Naive thymus-derived CD8-positive, alpha-beta T cell (primary cell): ENCODE measurements around the gene ARHGAP8. TPM values are rescaled to one million over a fixed set of nuclear protein-coding genes. Genes with fewer than 3 reads are reported as not detected.

Experiments
- ATAC-seq, 2 donors: fragments of 150-1000 bp; cut with Tn5 transposase in 1 of 2; sonication (Bioruptor Pico), chemical (Tn5 transposase) in 1 of 2; 1 replicate in 1 of 2; 2 replicates in 1 of 2; pipeline ENCODE4 v1.10.0; 2021; ENCODE audit warnings: mild to moderate bottlenecking in 2 of 2, moderate library complexity in 2 of 2
- POLR2A ChIA-PET: fragments of 350-600 bp; sonication (Branson Sonifier 250); formaldehyde crosslinking; loops from one replicate; lab custom pipeline; 2021; ENCODE audit warnings: antibody characterized with exemption; lab: Charles Lee
- DNase-seq, 10 donors: peaks; one replicate each; pipeline versions ENCODE4 v3.0.0 to v3.0.0-alpha.2; 2020 to 2022
- H3K27ac Mint-ChIP-seq, 10 donors: one replicate each; pipeline ENCODE4 v1.8.0; 2020 to 2022; ENCODE audit warnings: mild to moderate bottlenecking in 10 of 10, mixed read lengths in 10 of 10, moderate library complexity in 4 of 10, inconsistent platforms in 1 of 10
- H3K27me3 Mint-ChIP-seq, 5 donors: one replicate each; pipeline ENCODE4 v1.8.0; 2021 to 2022; ENCODE audit warnings: mixed read lengths in 5 of 5
- H3K36me3 Mint-ChIP-seq, 3 donors: one replicate each; pipeline ENCODE4 v1.8.0; 2020 to 2022; ENCODE audit warnings: mixed read lengths in 3 of 3, mild to moderate bottlenecking in 2 of 3, inconsistent platforms in 1 of 3
- H3K4me1 Mint-ChIP-seq, 4 donors: one replicate each; pipeline ENCODE4 v1.8.0; 2021 to 2022; ENCODE audit warnings: mixed read lengths in 4 of 4
- H3K4me3 Mint-ChIP-seq, 10 donors: one replicate each; pipeline ENCODE4 v1.8.0; 2020 to 2022; ENCODE audit warnings: mild to moderate bottlenecking in 10 of 10, mixed read lengths in 10 of 10, moderate library complexity in 6 of 10, inconsistent platforms in 1 of 10
- H3K9me3 Mint-ChIP-seq, 9 donors: one replicate each; pipeline ENCODE4 v1.8.0; 2020 to 2022; ENCODE audit warnings: mixed read lengths in 9 of 9, mild to moderate bottlenecking in 3 of 9, inconsistent platforms in 1 of 9, moderate library complexity in 1 of 9
- polyA plus RNA-seq, 3 donors: library from polyadenylated mRNA; unstranded; fragments of 300-500 nt; fragmentation: Illumina TruSeq; gene quantifications; one replicate each; pipeline ENCODE4 v1.2.3, GENCODE V29; 2021
- total RNA-seq, 8 experiments: library from RNA in 2 of 8; stranded (reverse) in 2 of 8; gene quantifications; one replicate each; pipeline ENCODE4 v1.2.3 and lab custom pipeline; 2021 to 2026

The ARHGAP8 gene
- total and polyA plus RNA-seq, 5 experiments from 2014 or later = 0.19 to 4.8 (median 2.5) TPM; not detected in 2

DNA sequence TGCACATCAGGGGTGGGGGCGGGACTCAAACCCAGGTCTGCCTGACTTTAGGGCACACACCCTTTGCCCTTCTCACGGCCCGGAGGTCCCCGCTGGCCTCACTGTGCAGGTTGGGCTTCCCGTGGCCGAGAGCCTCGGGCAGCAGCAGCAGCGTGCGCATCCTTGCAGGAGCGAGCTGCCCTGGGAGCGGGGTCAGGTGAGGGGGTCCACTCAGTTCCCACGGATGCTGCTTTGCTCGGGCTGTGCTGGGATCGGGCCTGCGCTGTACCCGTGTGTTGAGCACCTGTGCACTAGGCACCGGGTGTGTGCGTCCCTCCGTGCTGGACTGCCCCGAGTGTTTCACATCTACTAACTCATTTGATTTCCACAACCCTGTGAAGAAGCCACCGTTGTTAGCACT is 25.2 kb upstream of the ARHGAP8 start:
- Mint-ChIP-seq H3K27ac (peak overlapping the region in 1 of 10 donors; percentile 36), H3K9me3 (no peaks in the 10 kb centered on the region), H3K36me3 (peaks cover 0 to 41% (median 3%) of the 10 kb centered on the region in 3 donors), H3K27me3 (no peaks in the 10 kb centered on the region), H3K4me3 (no peak overlapping the region), H3K4me1 (peaks cover 3 to 23% (median 14%) of the 10 kb centered on the region in 4 donors)
- no peak for DNase-seq
- POLR2A ChIA-PET = no interaction called here
- ATAC-seq = no peak

DNA sequence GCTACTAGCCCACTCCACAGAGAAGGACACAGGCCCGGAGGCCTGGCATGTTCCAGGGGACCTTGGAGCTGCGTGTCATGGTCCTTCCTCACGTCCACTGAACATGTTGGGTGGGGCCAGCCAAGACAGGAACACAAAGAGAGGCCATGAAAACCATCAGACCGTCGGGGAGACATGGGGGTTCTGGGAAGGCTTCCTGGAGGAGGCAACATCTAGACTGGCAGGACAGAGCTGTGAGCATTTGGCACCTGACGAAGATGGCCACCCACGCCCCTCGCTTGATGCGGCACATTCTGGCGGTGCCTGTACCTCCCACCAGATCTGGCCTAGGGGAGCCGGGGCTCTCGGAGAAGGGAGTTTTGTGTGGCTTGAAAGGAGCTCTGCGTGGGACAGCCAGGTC is 24.7 kb upstream of the ARHGAP8 start:
- Mint-ChIP-seq H3K27me3 (no peaks in the 10 kb centered on the region), H3K36me3 (peaks cover 0 to 38% (median 3%) of the 10 kb centered on the region in 3 donors), H3K4me1 (peaks cover 5 to 23% (median 14%) of the 10 kb centered on the region in 4 donors), H3K4me3 (no peak overlapping the region), H3K27ac (peak overlapping the region in 4 of 10 donors; percentile 40 to 71 (median 62)), H3K9me3 (no peaks in the 10 kb centered on the region)
- POLR2A ChIA-PET = no interaction called here
- ATAC-seq = no peak
- DNase-seq = no peak

DNA sequence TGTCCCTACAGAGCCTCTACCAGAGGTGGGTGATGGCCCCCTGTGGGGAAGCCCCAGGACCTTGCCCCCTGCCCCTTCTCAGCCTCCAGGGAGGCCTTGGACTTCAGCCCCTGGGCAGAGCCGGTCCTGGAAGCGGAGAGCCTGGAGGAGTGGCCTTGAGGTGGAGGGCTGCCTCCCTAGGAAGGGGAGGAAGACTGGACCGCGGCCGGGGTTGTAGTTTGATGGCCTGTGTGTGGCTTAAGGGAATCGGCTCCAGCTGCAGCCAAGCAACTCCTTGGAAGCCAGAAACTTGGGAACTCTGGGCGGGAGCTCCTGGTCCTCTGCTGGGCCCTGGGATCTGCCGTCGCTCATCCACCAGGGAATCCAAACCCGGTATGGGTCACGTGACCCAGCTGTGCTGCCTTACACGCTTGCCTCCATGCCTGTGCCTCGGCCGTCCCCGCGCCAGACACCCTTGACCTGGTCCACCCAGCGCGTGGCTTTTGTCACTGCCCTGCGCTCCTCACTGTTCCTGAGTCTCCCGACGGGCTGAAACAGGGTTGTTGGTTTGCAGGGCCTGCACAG is 23.5 kb upstream of the ARHGAP8 start:
- DNase-seq (no peak), ATAC-seq (no peak)
- H3K9me3 Mint-ChIP-seq = no peaks in the 10 kb centered on the region
- H3K27me3 Mint-ChIP-seq = no peaks in the 10 kb centered on the region
- POLR2A ChIA-PET = interaction anchor here (1.0 to 2.5 kb wide), 3 partner anchors 10 to 20 kb away, joined by 3 to 10 read pairs (median 4); no protein-coding TSS in a partner anchor
- peak overlapping the region in 4 of 10 donors; percentile 8 to 67 (median 40) for H3K4me3 Mint-ChIP-seq
- H3K4me1 Mint-ChIP-seq = peaks cover 5 to 23% (median 14%) of the 10 kb centered on the region in 4 donors
- peaks cover 0 to 34% (median 3%) of the 10 kb centered on the region in 3 donors for H3K36me3 Mint-ChIP-seq
- H3K27ac Mint-ChIP-seq = peak overlapping the region in 4 of 10 donors; percentile 36 to 75 (median 63)

DNA sequence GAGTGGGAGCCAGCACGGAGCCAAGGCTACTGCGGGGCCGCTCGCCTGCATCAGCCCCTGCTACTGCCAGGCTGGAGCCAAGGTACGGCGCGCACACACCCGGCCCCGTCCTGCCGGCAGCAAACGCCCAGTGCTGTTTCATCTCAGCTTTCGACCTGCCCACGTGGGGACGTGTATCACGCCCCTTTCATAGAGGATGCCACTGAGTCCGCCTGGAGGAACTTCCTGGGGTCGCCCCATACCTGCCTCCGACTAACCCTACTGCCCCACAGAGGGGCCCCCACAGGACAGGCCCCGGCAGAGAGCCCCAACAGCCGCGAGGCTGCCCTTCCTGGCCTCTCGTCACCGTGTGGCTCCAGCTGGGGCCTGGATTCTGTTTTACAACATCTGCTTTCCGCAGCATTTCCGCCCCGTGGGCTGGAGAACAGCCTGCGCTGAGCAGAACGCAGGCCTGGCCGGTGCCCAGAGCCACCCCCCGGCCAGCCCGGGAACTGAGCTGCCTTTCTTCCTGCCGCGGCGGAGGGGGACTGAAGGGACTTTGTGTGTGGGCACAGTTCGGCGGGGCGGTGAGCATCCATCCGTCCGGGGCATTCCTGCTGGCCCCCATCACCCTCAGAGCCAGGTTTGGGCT is 22.9 kb upstream of the ARHGAP8 start:
- peak overlapping the region in 6 of 10 donors; percentile 31 to 80 (median 62) for H3K27ac Mint-ChIP-seq
- H3K4me3 Mint-ChIP-seq = peak overlapping the region in 5 of 10 donors; percentile 8 to 67 (median 63)

DNA sequence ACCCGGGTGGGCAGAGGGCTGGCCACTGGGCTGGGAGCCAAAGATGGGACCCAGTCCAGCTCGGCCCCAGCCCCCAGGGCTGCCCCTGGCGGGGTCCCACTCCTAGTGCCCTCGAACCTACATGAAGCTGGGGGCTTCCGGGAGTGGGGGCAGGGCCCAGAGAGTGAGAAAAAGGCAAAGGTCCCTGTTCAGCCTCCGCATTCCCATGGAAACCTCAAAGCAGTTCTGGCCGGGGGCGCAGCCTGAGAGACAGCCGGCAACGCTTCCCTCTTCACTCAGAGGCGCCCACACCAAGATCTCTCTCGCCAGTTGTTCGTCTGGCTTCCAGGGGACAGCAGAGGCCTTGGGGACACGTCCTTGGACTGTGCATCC is 22.4 kb upstream of the ARHGAP8 start:
- peaks cover 5 to 23% (median 12%) of the 10 kb centered on the region in 4 donors for H3K4me1 Mint-ChIP-seq
- H3K9me3 Mint-ChIP-seq = no peaks in the 10 kb centered on the region
- peak overlapping the region in 6 of 10 donors; percentile 7 to 74 (median 62) for H3K27ac Mint-ChIP-seq
- no peaks in the 10 kb centered on the region for H3K27me3 Mint-ChIP-seq
- H3K4me3 Mint-ChIP-seq = peak overlapping the region in 2 of 10 donors; percentile 29 to 67
- DNase-seq (no peak), ATAC-seq (no peak)
- POLR2A ChIA-PET = interaction anchor here (0.8 to 2.5 kb wide), 3 partner anchors 17 to 25 kb away, joined by 3 to 10 read pairs (median 3); no protein-coding TSS in a partner anchor
- peaks cover 0 to 27% (median 0%) of the 10 kb centered on the region in 3 donors for H3K36me3 Mint-ChIP-seq

More for the DNA sequence above, 22.9 kb upstream of the ARHGAP8 start:
- no peaks in the 10 kb centered on the region for H3K9me3 Mint-ChIP-seq
- H3K4me1 Mint-ChIP-seq = peaks cover 5 to 23% (median 12%) of the 10 kb centered on the region in 4 donors
- H3K36me3 Mint-ChIP-seq = peaks cover 0 to 28% (median 1%) of the 10 kb centered on the region in 3 donors
- no peaks in the 10 kb centered on the region for H3K27me3 Mint-ChIP-seq
- DNase-seq = peak in 5 of 10 donors; percentile 19 to 35 (median 30)
- ATAC-seq = peak; percentile 75 to 81
- POLR2A ChIA-PET = interaction anchor here (0.8 to 2.5 kb wide), 4 partner anchors 11 to 24 kb away, joined by 3 to 10 read pairs (median 4); no protein-coding TSS in a partner anchor

DNA sequence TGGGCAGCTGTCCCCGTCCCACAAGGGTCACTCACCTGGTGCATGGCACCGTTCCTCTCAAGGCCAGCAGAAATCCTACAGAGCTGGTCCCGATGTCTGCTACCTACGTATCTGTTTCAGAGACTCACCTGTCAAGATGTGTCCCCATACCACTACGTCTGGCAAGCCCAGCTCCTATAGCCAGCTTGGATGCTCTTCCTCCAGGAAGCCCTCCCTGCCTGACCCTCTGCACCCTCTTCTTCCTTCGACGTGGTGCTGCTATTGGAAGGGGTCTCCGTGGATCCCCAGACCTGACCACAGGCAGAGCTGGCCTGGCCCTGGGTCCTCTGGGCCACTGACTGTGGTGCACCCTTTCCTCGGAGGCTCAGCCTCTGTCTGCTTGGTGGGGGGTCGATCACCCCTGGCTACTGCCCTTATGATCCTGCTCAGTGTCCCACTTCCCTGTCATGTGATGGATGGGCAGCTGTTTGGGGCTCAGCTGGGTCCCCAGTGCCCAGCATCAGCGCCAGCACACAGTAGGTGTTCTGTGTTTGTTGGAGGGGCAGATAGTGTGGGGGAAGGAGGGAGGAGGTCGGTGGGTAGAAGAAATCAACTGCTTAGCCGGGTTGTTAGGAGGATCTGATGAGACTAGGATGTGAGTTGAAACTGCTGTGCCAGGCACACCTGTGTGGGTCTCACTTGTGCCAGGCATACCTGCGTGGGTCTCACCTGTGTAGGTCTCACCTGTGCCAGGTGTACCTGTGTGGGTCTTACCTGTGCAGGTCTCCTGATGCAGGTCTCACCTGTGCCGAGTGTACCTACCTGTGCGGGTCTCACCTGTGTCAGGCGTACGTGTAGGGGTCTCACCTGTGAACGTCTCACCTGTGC is 21.7 kb upstream of the ARHGAP8 start:
- peaks cover 0 to 20% (median 0%) of the 10 kb centered on the region in 3 donors for H3K36me3 Mint-ChIP-seq
- no peak for ATAC-seq
- peak overlapping the region; percentile 11 to 82 (median 66) for H3K27ac Mint-ChIP-seq
- peak overlapping the region in 2 of 10 donors; percentile 6 to 29 for H3K4me3 Mint-ChIP-seq
- no peak for DNase-seq
- POLR2A ChIA-PET = interaction anchor here (1.5 to 2.5 kb wide), 2 partner anchors 21 kb away, joined by 4 to 10 read pairs; no protein-coding TSS in a partner anchor
- H3K4me1 Mint-ChIP-seq = peaks cover 4 to 25% (median 13%) of the 10 kb centered on the region in 4 donors
- H3K27me3 Mint-ChIP-seq = no peaks in the 10 kb centered on the region
- H3K9me3 Mint-ChIP-seq = no peaks in the 10 kb centered on the region

DNA sequence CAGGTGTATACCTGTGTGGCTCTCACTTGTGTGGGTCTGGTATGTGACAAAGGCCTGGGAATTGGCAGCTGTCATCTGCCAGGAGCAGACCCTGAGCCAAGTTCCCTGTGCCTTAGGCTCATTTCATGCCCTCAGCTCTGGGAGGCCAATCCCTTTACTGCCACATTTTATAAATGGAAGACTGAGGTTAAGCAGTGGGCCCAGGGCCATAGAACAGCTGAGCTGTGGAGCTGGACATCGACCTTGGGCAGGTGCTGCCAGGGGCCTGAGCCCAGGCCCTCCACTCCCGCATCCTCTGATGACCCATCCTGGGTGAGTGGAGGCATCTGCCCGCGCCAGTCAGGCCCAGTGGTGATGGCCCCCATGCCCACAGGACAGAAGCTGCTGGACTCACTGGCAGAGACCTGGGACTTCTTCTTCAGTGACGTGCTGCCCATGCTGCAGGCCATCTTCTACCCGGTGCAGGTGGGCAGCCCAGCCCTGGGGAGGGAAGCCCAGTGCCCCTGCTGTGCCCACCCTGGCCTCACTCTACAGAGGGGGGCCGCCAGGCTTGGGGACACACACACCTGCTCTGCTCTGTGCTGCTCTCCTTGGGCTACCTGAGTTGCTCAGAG is 20.9 kb upstream of the ARHGAP8 start:
- no peak for DNase-seq
- peaks cover 0 to 12% (median 0%) of the 10 kb centered on the region in 3 donors for H3K36me3 Mint-ChIP-seq
- POLR2A ChIA-PET = interaction anchor here (0.6 to 1.5 kb wide), 3 partner anchors 22 to 1904 kb away, joined by 3 to 4 read pairs (median 4); no protein-coding TSS in a partner anchor

DNA sequence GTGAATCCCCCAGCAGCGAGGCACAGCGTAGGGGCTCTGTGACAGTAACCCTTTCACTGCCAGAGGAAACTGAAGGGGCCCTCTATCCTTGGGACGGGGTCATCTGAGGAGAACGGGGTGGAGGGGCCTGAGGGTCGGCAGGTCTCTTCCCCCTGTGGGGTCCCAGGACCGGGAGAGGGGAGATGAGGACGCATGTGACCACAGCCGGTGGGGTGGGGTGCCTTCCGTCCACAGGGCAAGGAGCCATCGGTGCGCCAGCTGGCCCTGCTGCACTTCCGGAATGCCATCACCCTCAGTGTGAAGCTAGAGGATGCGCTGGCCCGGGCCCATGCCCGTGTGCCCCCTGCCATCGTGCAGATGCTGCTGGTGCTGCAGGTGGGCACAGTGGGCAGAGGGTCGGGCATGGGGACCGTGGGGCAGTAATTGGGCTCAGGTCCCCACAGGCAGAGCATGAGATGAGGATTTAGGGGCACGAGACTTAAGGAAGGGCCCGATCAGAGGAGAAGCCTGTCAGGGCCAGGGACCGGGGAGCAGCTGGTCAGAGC is 20.3 kb upstream of the ARHGAP8 start:
- Mint-ChIP-seq H3K4me3 (no peak overlapping the region), H3K9me3 (no peaks in the 10 kb centered on the region), H3K36me3 (peaks cover 0 to 10% (median 0%) of the 10 kb centered on the region in 3 donors), H3K27me3 (no peaks in the 10 kb centered on the region), H3K27ac (peak overlapping the region in 4 of 10 donors; percentile 40 to 70 (median 59)), H3K4me1 (peaks cover 8 to 31% (median 16%) of the 10 kb centered on the region in 4 donors)
- POLR2A ChIA-PET = interaction anchor here (0.6 to 1.5 kb wide), 3 partner anchors 23 to 1905 kb away, joined by 3 to 4 read pairs (median 4); no protein-coding TSS in a partner anchor
- DNase-seq = no peak
- ATAC-seq = no peak

More for the DNA sequence above, 20.9 kb upstream of the ARHGAP8 start:
- Mint-ChIP-seq H3K4me1 (peaks cover 8 to 31% (median 16%) of the 10 kb centered on the region in 4 donors), H3K27ac (peak overlapping the region in 5 of 10 donors; percentile 24 to 72 (median 40)), H3K9me3 (no peaks in the 10 kb centered on the region), H3K4me3 (no peak overlapping the region), H3K27me3 (no peaks in the 10 kb centered on the region)
- no peak for ATAC-seq

DNA sequence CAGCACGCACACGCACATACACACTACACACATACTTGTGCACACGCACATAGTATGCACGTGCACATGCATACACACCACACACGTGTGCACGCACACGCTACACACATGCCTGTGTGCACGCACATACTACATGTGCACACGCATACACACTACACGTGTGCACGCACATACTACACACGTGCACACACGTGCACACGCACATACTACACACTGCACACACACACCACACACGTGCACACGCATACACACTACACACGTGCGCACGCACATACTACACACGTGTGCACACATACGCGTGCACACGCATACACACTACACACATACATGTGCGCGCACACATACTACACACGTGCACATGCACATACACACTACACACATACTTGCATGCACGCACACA is 19.7 kb upstream of the ARHGAP8 start:
- no peak overlapping the region for H3K4me3 Mint-ChIP-seq
- H3K4me1 Mint-ChIP-seq = peaks cover 8 to 27% (median 15%) of the 10 kb centered on the region in 4 donors
- POLR2A ChIA-PET = interaction anchor here (1.5 kb wide), 1 partner anchor 23 kb away, joined by 4 read pairs; no protein-coding TSS in a partner anchor
- peak overlapping the region in 4 of 10 donors; percentile 4 to 75 (median 59) for H3K27ac Mint-ChIP-seq
- H3K9me3 Mint-ChIP-seq = no peaks in the 10 kb centered on the region
- peaks cover 0 to 5% (median 0%) of the 10 kb centered on the region in 3 donors for H3K36me3 Mint-ChIP-seq
- ATAC-seq (no peak), DNase-seq (no peak)
- H3K27me3 Mint-ChIP-seq = no peaks in the 10 kb centered on the region

DNA sequence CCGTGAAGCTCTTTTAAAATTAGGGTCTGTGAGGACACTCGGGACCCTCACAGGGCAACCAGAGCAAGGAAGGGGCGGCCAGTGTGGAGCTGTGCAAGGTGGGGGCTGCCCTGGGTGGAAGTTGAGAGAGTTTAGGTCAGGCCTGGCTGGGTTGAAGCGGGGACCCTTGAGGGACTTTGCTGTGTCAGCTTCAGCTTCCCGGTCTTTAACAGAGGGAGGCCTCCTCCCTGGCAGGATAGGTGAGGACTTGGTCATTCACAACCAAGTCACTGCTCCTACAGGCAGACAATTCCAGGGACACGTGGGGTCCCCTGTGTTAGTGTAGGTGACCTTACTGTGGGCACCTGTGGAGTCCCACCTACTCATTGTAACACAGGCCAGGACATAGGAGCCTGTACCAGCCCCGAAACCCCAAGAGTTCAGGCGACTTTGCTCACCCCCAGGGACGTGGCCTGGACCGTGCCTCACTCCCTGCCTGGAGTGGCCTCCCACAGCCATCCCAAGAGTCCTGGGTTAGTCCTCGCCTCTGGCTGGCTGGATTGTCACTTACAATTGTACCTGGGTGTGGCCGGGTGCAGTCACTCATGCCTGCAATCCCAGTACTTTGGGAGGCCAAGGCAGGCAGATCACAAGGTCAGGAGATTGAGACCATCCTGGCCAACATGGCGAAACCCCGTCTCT is 18.8 kb upstream of the ARHGAP8 start:
- Mint-ChIP-seq H3K9me3 (no peaks in the 10 kb centered on the region), H3K27ac (peak overlapping the region in 2 of 10 donors; percentile 9 to 34), H3K4me1 (peaks cover 8 to 25% (median 15%) of the 10 kb centered on the region in 4 donors), H3K4me3 (no peak overlapping the region), H3K27me3 (no peaks in the 10 kb centered on the region), H3K36me3 (peaks cover 0 to 3% (median 0%) of the 10 kb centered on the region in 3 donors)
- POLR2A ChIA-PET = interaction anchor here (0.7 to 1.5 kb wide), 2 partner anchors 35 to 37 kb away, joined by 3 read pairs; no protein-coding TSS in a partner anchor
- no peak for DNase-seq
- ATAC-seq = no peak

DNA sequence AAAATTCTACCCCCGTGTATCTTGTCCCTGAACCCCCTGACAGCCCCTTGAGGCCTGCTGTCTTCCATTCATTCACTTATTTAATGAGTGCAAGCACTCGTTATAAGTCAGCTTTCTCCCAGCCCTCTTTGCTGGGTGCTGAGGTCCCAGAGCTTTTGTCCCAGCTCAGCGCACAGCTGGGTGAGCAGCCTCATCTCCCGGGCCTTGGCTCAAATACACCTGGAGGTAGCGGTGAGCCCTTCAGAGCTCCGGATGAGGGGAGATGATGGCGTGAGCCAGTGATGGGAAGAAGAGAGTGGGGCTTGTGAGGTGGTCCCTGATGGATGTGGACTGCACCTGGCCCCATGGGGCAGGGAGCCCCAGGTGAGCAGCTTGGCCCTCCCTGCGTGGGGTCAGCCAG is 18.1 kb upstream of the ARHGAP8 start:
- no peak for ATAC-seq

More for the DNA sequence above, 18.1 kb upstream of the ARHGAP8 start:
- peaks cover 0 to 3% (median 0%) of the 10 kb centered on the region in 3 donors for H3K36me3 Mint-ChIP-seq
- POLR2A ChIA-PET = interaction anchor here (0.7 to 1.5 kb wide), 2 partner anchors 36 to 38 kb away, joined by 3 read pairs; no protein-coding TSS in a partner anchor
- H3K4me1 Mint-ChIP-seq = peaks cover 6 to 20% (median 11%) of the 10 kb centered on the region in 4 donors
- no peak for DNase-seq
- H3K27me3 Mint-ChIP-seq = no peaks in the 10 kb centered on the region
- H3K4me3 Mint-ChIP-seq = no peak overlapping the region
- peak overlapping the region in 4 of 10 donors; percentile 51 to 71 (median 54) for H3K27ac Mint-ChIP-seq
- no peaks in the 10 kb centered on the region for H3K9me3 Mint-ChIP-seq
